ENCODE measurements around the gene CPN2. TPM values are rescaled to one million over a fixed set of nuclear protein-coding genes. Genes with fewer than 3 reads are reported as not detected.

CPN2 gene
- total and polyA plus RNA-seq, 2 of the 13 experiments (the other 11 are each of a cell fraction or from before 2014, with no cell fraction given) = 26.7 to 27.7 TPM

DNA sequence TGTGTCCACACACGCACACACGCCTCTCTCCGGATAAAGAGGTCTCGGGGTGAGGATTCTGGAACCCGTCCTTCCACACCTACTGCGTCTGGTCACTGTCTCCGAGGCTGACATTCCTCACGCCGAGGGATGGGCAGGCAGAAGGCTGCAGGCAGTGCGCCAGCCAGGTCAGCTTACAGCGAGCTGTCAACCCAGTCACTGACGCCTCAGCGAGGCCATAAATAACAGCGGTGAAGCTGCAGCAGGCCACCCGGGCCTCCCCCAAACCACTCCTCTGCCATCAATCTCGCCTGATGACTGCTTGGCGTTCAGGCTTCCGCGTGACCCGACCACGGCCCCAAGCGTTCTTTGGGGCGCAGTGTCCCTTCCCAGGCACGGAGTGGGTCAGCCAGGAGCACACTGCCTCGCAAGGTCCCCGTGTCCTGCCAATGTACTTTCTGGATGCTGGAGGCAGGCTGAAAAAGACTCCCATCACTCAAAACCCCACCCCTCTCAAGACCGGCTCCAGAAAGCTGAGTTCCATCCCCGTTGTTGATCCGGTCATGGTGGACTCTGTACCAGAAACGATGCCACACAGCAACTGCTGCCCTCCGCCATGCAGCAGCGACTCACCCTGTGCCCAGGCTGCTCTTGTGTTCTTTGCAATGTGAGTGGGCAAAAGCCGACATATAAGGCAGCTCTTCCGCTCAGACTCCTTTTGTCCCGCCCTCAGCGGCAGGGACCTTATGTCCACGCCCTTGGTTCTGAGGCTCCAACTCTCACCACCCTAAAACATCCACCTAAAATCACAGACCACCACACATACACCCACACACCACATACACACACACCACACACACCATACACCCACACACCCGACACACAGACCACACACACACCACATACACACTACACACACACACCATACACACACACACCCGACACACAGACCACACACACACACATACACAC is 27.1 kb downstream of the CPN2 start (continued):
- no peak for TF ChIP-seq ZFP82 (CRISPR knock-in tag; IDR thresholded peaks at IDR 0.05; ENCODE audit: borderline replicate concordance)
- TF ChIP-seq ZFP1 (CRISPR knock-in tag; IDR thresholded peaks at IDR 0.05) = no peak
- TF ChIP-seq CBX5 (CRISPR knock-in tag; IDR thresholded peaks at IDR 0.05; ENCODE audit: borderline replicate concordance) = no peak
- TF ChIP-seq RXRB (CRISPR knock-in tag; IDR thresholded peaks at IDR 0.05; ENCODE audit: borderline replicate concordance) = no peak
- TF ChIP-seq, protein P1, sequence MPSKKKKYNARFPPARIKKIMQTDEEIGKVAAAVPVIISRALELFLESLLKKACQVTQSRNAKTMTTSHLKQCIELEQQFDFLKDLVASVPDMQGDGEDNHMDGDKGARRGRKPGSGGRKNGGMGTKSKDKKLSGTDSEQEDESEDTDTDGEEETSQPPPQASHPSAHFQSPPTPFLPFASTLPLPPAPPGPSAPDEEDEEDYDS (CRISPR knock-in tag; IDR thresholded peaks at IDR 0.05) = no peak; the same call in 1 of the 2 replicates
- TF ChIP-seq NRL (CRISPR knock-in tag; IDR thresholded peaks at IDR 0.05; ENCODE audit: borderline replicate concordance) = peak; percentile 39; the same call in 1 of the 2 replicates
- no peak for TF ChIP-seq NFE2L2 (IDR thresholded peaks at IDR 0.05; ENCODE audit: low read length)
- TF ChIP-seq ZSCAN29 (CRISPR knock-in tag; conservative IDR thresholded peaks at IDR 0.05) = no peak
- no peak for TF ChIP-seq FOSL2 (CRISPR knock-in tag; IDR thresholded peaks at IDR 0.05)
- TF ChIP-seq, protein P2, sequence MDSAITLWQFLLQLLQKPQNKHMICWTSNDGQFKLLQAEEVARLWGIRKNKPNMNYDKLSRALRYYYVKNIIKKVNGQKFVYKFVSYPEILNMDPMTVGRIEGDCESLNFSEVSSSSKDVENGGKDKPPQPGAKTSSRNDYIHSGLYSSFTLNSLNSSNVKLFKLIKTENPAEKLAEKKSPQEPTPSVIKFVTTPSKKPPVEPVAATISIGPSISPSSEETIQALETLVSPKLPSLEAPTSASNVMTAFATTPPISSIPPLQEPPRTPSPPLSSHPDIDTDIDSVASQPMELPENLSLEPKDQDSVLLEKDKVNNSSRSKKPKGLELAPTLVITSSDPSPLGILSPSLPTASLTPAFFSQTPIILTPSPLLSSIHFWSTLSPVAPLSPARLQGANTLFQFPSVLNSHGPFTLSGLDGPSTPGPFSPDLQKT (CRISPR knock-in tag; IDR thresholded peaks at IDR 0.05; ENCODE audit: borderline replicate concordance) = no peak
- no peak for TF ChIP-seq POLR2AphosphoS2 (IDR thresholded peaks at IDR 0.05; ENCODE audit: low read depth, low read length)
- no peak for TF ChIP-seq HOXA7 (CRISPR knock-in tag; IDR thresholded peaks at IDR 0.05)
- TF ChIP-seq, protein P3, sequence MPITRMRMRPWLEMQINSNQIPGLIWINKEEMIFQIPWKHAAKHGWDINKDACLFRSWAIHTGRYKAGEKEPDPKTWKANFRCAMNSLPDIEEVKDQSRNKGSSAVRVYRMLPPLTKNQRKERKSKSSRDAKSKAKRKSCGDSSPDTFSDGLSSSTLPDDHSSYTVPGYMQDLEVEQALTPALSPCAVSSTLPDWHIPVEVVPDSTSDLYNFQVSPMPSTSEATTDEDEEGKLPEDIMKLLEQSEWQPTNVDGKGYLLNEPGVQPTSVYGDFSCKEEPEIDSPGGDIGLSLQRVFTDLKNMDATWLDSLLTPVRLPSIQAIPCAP (CRISPR knock-in tag; IDR thresholded peaks at IDR 0.05; ENCODE audit: low read depth) = no peak
- TF ChIP-seq, protein P4, sequence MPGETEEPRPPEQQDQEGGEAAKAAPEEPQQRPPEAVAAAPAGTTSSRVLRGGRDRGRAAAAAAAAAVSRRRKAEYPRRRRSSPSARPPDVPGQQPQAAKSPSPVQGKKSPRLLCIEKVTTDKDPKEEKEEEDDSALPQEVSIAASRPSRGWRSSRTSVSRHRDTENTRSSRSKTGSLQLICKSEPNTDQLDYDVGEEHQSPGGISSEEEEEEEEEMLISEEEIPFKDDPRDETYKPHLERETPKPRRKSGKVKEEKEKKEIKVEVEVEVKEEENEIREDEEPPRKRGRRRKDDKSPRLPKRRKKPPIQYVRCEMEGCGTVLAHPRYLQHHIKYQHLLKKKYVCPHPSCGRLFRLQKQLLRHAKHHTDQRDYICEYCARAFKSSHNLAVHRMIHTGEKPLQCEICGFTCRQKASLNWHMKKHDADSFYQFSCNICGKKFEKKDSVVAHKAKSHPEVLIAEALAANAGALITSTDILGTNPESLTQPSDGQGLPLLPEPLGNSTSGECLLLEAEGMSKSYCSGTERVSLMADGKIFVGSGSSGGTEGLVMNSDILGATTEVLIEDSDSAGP (CRISPR knock-in tag; IDR thresholded peaks at IDR 0.05; ENCODE audit: borderline replicate concordance) = 0 out of 2 replicates have a peak, but pooled peaks have one; percentile 50
- TF ChIP-seq, protein P5, sequence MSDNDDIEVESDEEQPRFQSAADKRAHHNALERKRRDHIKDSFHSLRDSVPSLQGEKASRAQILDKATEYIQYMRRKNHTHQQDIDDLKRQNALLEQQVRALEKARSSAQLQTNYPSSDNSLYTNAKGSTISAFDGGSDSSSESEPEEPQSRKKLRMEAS (IDR thresholded peaks at IDR 0.05) = no peak
- no peak for TF ChIP-seq NFYC (CRISPR knock-in tag; IDR thresholded peaks at IDR 0.05)
- no peak; the same call in 1 of the 2 replicates for TF ChIP-seq POGZ (CRISPR knock-in tag; IDR thresholded peaks at IDR 0.05)
- no peak for TF ChIP-seq CEBPG (CRISPR knock-in tag; IDR thresholded peaks at IDR 0.05)
- no peak for TF ChIP-seq ZNF879 (CRISPR knock-in tag; IDR thresholded peaks at IDR 0.05)
- TF ChIP-seq GZF1 (CRISPR knock-in tag; IDR thresholded peaks at IDR 0.05) = no peak
- TF ChIP-seq, protein P6, sequence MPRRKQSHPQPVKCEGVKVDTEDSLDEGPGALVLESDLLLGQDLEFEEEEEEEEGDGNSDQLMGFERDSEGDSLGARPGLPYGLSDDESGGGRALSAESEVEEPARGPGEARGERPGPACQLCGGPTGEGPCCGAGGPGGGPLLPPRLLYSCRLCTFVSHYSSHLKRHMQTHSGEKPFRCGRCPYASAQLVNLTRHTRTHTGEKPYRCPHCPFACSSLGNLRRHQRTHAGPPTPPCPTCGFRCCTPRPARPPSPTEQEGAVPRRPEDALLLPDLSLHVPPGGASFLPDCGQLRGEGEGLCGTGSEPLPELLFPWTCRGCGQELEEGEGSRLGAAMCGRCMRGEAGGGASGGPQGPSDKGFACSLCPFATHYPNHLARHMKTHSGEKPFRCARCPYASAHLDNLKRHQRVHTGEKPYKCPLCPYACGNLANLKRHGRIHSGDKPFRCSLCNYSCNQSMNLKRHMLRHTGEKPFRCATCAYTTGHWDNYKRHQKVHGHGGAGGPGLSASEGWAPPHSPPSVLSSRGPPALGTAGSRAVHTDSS (CRISPR knock-in tag; conservative IDR thresholded peaks at IDR 0.05) = no peak
- TF ChIP-seq, protein P7, sequence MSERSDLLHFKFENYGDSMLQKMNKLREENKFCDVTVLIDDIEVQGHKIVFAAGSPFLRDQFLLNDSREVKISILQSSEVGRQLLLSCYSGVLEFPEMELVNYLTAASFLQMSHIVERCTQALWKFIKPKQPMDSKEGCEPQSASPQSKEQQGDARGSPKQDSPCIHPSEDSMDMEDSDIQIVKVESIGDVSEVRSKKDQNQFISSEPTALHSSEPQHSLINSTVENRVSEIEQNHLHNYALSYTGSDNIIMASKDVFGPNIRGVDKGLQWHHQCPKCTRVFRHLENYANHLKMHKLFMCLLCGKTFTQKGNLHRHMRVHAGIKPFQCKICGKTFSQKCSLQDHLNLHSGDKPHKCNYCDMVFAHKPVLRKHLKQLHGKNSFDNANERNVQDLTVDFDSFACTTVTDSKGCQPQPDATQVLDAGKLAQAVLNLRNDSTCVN (CRISPR knock-in tag; IDR thresholded peaks at IDR 0.05; ENCODE audit: borderline replicate concordance) = peak; percentile 60; the same call in 1 of the 2 replicates
